Stimulated activated memory B cell treated with anti-CD40 and anti-IgM and Interleukin-4, amounts not matched to agents 10 μg/mL and 1 μg/mL and 100 μg/mL, for 72 hours (primary cell): ENCODE data around the gene THADA.
A peak's percentile ranks its signal among the peaks of the same experiment; 100 is the strongest.
"Not testable (repeated sequence)": the region's sequence is repeated elsewhere in the genome, so short reads cannot be mapped to it uniquely, and the experiment has no call there.

Experiments used
- ATAC-seq: fragments of 150-1000 bp; cut with Tn5 transposase; 2 replicates; pipeline ENCODE4 v1.10.0; 2021
- H3K27ac Mint-ChIP-seq: one replicate; pipeline ENCODE4 v1.8.0; 2022; ENCODE audit warnings: mild to moderate bottlenecking, mixed read lengths
- H3K27me3 Mint-ChIP-seq: one replicate; pipeline ENCODE4 v1.8.0; 2022; ENCODE audit warnings: mixed read lengths
- H3K36me3 Mint-ChIP-seq: one replicate; pipeline ENCODE4 v1.8.0; 2022; ENCODE audit warnings: mixed read lengths
- H3K4me1 Mint-ChIP-seq: one replicate; pipeline ENCODE4 v1.8.0; 2022; ENCODE audit warnings: mixed read lengths
- H3K4me3 Mint-ChIP-seq: one replicate; pipeline ENCODE4 v1.8.0; 2022; ENCODE audit warnings: mild to moderate bottlenecking, moderate library complexity, mixed read lengths
- H3K9me3 Mint-ChIP-seq: one replicate; pipeline ENCODE4 v1.8.0; 2022; ENCODE audit warnings: mixed read lengths

The THADA gene

DNA sequence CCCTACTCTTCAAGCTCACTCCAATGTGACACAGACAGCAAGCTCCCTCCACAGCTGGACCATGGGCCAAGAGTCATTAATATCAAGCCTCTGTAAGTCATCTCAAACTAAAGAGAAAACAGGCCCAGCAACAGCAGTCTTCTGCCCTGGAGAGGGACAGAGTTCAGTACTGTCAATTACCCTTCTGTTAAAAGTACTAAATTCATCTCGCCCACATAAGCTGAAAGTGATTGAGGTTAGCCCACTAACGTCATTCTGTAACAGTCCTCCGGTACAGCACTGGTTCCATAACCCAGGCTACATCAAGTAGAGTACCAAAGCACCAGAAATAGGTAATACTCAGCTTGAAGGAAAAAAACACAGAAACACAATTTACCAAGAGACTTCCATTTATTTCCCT is 25.9 kb downstream of the THADA start:
- ATAC-seq: peak; percentile 85
- H3K9me3 Mint-ChIP-seq: no peaks in the 10 kb centered on the region
- H3K4me3 Mint-ChIP-seq: no peak overlapping the region
- no peaks in the 10 kb centered on the region for H3K27me3 Mint-ChIP-seq
- peaks cover 22% of the 10 kb centered on the region for H3K4me1 Mint-ChIP-seq
- peak overlapping the region; percentile 44 for H3K27ac Mint-ChIP-seq
- H3K36me3 Mint-ChIP-seq: peaks cover 24% of the 10 kb centered on the region

DNA sequence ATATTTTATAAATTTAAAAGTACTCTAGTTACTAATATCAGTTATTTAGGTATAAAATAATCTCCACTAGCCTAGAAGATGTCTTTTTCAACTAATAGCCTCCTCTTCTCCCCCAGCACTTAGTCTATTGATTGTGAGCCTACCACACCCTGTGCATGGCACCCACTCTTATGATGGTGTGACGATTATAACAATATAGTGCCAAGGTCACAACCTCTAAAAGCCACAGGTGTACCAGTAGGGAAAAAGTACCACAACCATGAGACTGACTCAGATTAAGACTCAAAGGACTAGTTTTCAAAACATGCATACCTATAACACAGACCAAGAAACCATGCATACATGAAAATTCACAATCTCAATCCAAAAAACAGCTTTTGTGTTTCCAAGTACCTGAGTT is 27.6 kb downstream of the THADA start:
- Mint-ChIP-seq H3K4me1 (peaks cover 22% of the 10 kb centered on the region), H3K36me3 (peaks cover 34% of the 10 kb centered on the region), H3K27me3 (no peaks in the 10 kb centered on the region), H3K4me3 (no peak overlapping the region), H3K27ac (no peak overlapping the region), H3K9me3 (no peaks in the 10 kb centered on the region)
- no peak for ATAC-seq

DNA sequence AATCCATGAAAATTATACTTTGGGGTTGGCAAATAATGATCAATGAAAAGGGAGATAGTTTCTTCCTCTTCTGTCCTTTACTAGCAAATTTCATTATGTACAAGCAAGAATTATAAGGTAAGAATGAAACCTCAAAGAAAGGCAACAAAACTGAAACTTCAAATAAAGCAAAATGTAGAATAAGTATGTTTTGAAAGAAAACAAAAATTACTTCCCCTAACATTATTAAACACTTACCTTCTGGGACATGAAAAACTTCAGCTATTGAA is 29.4 kb downstream of the THADA start:
- Mint-ChIP-seq H3K9me3 (no peaks in the 10 kb centered on the region), H3K4me1 (peaks cover 29% of the 10 kb centered on the region), H3K4me3 (no peak overlapping the region), H3K27ac (peak overlapping the region; percentile 86), H3K36me3 (peaks cover 39% of the 10 kb centered on the region), H3K27me3 (no peaks in the 10 kb centered on the region)
- ATAC-seq: peak; percentile 59

DNA sequence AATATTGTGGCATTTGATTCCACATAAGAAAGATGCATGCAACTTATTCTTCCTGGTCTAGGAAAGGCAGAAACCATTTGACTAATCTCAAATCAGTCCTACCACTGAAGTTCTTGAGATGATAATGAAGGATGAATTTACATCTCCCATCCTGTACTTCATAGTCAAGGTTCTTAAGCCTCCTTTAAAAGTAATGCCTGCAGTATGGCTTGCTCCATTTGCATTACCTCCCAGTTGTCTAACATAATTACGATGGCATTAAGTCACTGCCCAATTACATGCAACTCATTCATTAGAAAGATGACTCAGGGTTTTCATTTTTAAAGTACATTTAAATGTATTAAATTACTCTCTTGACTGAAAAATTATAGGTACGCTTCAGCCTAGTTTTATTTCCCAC is 32.2 kb downstream of the THADA start:
- Mint-ChIP-seq H3K4me3 (no peak overlapping the region), H3K36me3 (peaks cover 42% of the 10 kb centered on the region), H3K27ac (no peak overlapping the region)

DNA sequence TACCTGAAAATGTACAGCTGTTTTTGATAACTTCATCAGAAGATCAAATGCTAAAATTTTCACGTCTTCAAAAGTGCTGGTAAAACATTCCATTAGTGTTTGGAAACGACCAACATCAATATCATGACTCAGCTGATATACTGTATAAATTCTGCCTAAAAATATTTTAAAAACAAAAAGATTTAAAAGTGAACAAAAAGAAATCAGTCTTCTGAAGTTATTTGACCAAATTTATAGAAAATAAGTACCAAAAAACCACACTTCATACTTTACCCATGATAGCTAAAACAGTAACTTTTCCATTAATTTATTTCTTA is 35.6 kb downstream of the THADA start:
- Mint-ChIP-seq H3K4me1 (peaks cover 15% of the 10 kb centered on the region), H3K27me3 (no peaks in the 10 kb centered on the region), H3K4me3 (no peak overlapping the region), H3K36me3 (peaks cover 58% of the 10 kb centered on the region), H3K27ac (no peak overlapping the region), H3K9me3 (no peaks in the 10 kb centered on the region)
- ATAC-seq: no peak

More for the DNA sequence above, 32.2 kb downstream of the THADA start:
- no peaks in the 10 kb centered on the region for H3K9me3 Mint-ChIP-seq
- no peak for ATAC-seq
- no peaks in the 10 kb centered on the region for H3K27me3 Mint-ChIP-seq
- H3K4me1 Mint-ChIP-seq: peaks cover 33% of the 10 kb centered on the region

DNA sequence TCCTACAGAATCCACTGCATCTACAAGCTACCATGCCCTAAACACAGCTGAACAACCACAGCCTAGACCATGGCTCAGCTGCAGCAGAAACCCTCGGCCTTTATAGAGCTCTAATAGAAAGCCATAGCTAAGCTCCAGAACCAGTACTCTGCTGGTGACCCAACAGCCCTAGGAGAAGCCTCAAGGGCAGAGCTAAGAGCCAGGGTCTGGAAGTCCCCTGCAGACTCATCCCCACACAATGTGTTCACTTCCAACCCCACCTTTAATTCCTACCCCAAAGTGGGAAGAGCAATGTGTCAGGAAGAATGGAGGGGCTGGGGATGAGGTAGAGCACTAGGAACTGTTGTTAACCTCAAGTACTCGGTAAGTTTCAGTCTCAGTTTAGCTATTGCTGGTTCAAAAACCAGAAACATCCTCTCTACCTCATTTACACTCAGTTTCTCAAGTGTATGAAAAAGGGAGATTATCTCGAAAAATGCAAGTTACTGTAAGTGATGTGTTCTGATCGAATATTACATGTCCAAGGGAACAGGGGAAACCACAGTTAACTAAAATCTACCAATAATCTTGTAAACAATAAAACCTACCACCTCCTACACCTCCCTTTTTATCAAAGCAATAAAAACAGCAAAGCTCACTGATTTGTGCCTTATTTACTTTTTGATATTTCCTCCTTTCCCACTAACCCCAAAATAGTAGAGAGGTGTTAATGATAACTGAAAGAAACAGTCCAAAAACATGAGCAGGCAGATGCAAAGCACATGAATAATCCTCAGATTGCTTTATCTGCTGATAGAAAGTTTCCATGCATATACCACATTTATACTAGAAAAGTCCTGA is 36.2 kb downstream of the THADA start:
- Mint-ChIP-seq H3K27me3 (no peaks in the 10 kb centered on the region), H3K4me1 (peaks cover 15% of the 10 kb centered on the region), H3K4me3 (no peak overlapping the region), H3K9me3 (no peaks in the 10 kb centered on the region), H3K36me3 (peaks cover 58% of the 10 kb centered on the region), H3K27ac (peak overlapping the region; percentile 55)
- peak; percentile 36 for ATAC-seq

DNA sequence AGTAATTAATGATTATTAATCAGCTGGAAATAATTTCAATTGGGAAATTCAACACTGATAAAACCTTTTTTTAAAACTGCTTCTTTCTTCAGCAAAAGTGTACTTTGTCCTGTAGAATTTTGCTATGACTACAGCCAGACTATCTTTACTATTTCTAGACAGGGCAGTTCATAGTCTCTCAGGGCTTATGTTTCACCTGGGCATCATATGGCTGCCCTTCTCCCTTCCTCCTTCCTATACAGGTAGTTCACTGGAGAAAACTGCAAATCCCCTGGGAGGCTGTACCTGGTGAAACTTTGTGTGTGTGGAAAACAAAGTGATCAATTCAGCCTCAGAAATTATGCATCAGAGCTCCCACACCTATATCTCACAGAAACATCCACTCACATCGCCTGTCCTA is 38.6 kb downstream of the THADA start:
- Mint-ChIP-seq H3K4me3 (no peak overlapping the region), H3K27ac (no peak overlapping the region)
- no peak for ATAC-seq

DNA sequence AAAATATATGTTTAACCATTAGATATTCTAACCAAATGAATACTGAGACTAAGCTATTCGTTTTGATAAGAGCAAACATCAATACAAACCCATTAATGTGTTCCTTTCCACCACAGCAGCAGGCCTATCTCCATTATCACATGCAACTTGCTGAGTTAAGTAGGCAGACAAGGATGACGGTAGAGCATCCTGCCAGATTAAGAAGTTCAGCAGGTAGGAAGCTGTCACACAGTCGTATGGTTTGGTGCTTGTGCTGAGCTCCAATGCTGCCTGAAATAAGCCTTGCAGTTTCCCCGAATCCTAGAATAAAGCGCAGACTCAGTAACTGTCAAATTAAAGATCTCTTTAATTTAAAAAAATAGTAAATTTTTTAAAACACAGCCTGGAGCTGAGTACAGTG is 39.6 kb downstream of the THADA start:
- Mint-ChIP-seq H3K27me3 (no peaks in the 10 kb centered on the region), H3K4me3 (no peak overlapping the region), H3K4me1 (peaks cover 8% of the 10 kb centered on the region), H3K9me3 (no peaks in the 10 kb centered on the region), H3K36me3 (peaks cover 48% of the 10 kb centered on the region), H3K27ac (no peak overlapping the region)
- no peak for ATAC-seq

More for the DNA sequence above, 38.6 kb downstream of the THADA start:
- Mint-ChIP-seq H3K9me3 (no peaks in the 10 kb centered on the region), H3K4me1 (peaks cover 13% of the 10 kb centered on the region), H3K36me3 (peaks cover 55% of the 10 kb centered on the region), H3K27me3 (no peaks in the 10 kb centered on the region)

DNA sequence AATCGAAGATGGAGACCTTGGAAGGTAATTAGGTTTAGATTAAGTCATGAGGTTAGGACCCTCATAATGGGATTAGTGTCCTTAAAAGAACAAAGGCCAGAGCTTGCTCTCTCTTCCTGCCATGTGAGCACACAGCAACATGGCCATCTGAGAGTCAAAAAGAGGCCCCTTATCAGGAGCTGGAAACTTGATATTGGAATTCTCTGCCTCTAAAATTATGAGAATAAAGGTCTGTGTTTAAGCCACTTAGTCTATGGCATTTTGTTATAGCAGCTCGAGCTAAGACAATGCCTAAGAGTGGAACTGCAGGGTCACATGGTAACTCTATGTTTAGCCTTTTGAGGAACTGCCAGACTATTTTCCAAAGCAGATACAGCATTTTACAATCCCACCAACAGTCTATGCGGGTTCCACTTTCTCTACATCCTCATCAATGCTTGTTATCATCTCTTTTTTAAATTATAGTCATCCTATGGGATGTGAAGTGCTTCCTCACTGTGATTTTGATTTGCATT is 42.4 kb downstream of the THADA start:
- no peak overlapping the region for H3K27ac Mint-ChIP-seq
- ATAC-seq: no peak
- H3K27me3 Mint-ChIP-seq: no peaks in the 10 kb centered on the region
- H3K4me1 Mint-ChIP-seq: no peaks in the 10 kb centered on the region
- H3K36me3 Mint-ChIP-seq: peaks cover 59% of the 10 kb centered on the region
- H3K4me3 Mint-ChIP-seq: no peak overlapping the region
- no peaks in the 10 kb centered on the region for H3K9me3 Mint-ChIP-seq

DNA sequence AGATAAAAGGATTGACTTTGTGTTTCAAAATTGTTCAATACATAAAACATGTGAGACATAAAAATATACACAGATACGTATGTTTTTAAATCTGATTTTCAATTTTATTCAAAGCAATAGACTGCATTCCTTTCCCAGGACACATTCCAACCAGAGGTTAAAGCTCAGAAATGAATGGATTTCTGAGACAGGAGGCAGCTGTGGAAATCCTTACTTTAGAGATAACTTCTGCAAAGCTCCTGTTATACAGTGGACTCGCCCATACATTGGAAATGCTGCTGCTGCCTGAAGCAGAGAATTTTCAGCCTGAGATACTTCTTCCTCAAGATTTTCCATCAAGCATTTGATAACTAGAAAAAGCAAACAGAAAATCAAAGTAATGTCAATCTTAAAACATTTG is 43.8 kb downstream of the THADA start:
- ATAC-seq: no peak
- no peak overlapping the region for H3K27ac Mint-ChIP-seq
- no peak overlapping the region for H3K4me3 Mint-ChIP-seq
- H3K36me3 Mint-ChIP-seq: peaks cover 61% of the 10 kb centered on the region
- no peaks in the 10 kb centered on the region for H3K9me3 Mint-ChIP-seq
- no peaks in the 10 kb centered on the region for H3K4me1 Mint-ChIP-seq
- no peaks in the 10 kb centered on the region for H3K27me3 Mint-ChIP-seq

DNA sequence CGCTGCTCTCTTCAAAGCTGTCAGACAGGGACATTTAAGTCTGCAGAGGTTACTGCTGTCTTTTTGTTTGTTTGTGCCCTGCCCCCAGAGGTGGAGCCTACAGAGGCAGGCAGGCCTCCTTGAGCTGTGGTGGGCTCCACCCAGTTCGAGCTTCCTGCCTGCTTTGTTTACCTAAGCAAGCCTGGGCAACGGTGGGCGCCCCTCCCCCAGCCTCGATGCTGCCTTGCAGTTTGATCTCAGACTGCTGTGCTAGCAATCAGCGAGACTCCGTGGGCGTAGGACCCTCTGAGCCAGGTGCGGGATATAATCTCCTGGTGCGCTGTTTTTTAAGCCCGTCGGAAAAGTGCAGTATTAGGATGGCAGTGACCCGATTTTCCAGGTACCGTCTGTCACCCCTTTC is 47.5 kb downstream of the THADA start:
- peaks cover 40% of the 10 kb centered on the region for H3K36me3 Mint-ChIP-seq
- H3K4me3 Mint-ChIP-seq, H3K9me3 Mint-ChIP-seq, H3K4me1 Mint-ChIP-seq, H3K27ac Mint-ChIP-seq, ATAC-seq, H3K27me3 Mint-ChIP-seq: not testable (repeated sequence)

DNA sequence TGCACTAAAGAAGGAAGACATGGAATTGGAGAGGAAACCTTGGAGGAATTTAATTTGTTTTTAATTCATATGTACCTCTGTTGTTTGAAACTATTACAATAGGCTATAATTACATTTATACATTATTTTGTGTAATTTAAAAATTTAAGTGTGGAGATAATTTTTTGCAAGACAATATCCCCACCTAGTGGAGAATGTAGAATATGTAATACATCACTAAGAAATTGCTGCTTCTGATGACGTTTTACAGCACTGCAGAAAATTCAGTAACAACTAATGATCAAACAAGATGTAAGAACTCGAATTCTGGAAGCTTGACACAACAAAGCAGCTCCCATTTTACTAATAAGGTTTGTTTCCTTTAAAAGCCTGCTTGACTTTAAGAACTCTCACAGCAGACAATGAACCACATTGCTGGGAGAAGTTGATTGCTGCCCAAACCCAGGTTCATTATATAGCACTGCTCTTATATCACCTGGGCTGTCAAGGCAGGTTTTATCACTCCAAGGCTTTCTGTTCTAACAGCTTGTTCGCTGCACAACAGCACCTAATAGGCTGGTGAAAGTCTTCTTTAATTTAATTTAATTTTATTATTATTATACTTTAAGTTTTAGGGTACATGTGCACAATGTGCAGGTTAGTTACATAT is 53.4 kb downstream of the THADA start:
- Mint-ChIP-seq H3K36me3 (peaks cover 13% of the 10 kb centered on the region), H3K9me3 (no peaks in the 10 kb centered on the region)

DNA sequence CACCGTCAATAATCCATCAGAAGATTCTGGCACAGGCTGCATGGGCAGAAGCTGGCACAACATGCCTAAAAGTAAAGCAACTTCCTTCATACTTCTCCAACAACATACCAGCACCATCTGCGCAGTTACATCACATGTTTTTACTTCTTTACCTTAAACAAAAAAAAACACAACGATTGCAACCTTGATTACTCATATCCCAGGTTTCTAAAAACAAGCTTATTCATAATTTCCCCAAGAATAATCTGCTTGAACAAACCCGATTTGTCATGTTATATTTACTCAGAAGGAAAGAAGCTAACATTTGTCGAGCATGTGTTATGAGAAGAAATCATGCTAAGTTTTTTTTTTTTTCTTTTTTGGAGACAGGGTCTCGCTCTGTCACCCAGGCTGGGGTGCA is 54.7 kb downstream of the THADA start:
- Mint-ChIP-seq H3K4me1 (peaks cover 23% of the 10 kb centered on the region), H3K9me3 (no peaks in the 10 kb centered on the region), H3K4me3 (no peak overlapping the region), H3K27ac (no peak overlapping the region), H3K36me3 (peaks cover 10% of the 10 kb centered on the region), H3K27me3 (no peaks in the 10 kb centered on the region)
- ATAC-seq: no peak

More for the DNA sequence above, 53.4 kb downstream of the THADA start:
- ATAC-seq: no peak
- H3K27ac Mint-ChIP-seq: no peak overlapping the region
- no peak overlapping the region for H3K4me3 Mint-ChIP-seq
- H3K4me1 Mint-ChIP-seq: peaks cover 17% of the 10 kb centered on the region
- no peaks in the 10 kb centered on the region for H3K27me3 Mint-ChIP-seq

DNA sequence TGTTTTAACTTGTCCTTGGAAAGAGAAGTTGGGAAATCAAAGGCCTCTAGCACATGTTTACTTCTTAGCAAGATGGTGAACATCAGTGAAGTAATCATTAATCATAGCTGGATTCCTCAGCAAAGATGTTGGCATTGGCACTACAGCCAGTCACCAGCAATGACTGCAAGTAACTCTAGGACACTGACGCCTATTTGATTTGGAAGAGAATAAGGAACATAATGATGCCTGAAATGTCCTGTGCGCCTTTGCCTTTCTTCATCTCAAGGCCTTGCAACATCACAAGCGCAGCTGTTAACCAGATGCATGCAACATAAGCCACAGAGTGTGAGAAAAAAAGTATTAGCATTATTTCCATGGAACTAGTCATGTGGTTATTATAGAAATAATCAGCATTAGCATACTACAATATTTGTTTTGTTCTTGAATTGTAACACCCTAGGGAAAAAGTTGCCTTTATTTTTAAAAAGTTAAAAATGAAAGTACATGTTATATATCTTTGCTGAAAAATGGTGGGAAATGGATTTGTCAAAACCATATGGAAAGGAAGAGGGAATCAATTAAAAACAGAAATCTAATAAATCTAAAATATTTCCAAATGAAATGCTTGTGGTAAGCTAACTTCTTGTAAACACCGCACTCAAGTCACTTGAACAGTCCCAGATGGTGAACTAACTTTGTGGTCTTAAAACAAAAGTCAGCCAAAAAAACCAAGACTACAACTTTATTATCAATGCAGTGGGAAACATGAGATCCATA is 55.6 kb downstream of the THADA start:
- Mint-ChIP-seq H3K4me1 (peaks cover 23% of the 10 kb centered on the region), H3K27ac (no peak overlapping the region), H3K27me3 (no peaks in the 10 kb centered on the region), H3K36me3 (peaks cover 13% of the 10 kb centered on the region), H3K4me3 (no peak overlapping the region), H3K9me3 (no peaks in the 10 kb centered on the region)
- ATAC-seq: no peak

DNA sequence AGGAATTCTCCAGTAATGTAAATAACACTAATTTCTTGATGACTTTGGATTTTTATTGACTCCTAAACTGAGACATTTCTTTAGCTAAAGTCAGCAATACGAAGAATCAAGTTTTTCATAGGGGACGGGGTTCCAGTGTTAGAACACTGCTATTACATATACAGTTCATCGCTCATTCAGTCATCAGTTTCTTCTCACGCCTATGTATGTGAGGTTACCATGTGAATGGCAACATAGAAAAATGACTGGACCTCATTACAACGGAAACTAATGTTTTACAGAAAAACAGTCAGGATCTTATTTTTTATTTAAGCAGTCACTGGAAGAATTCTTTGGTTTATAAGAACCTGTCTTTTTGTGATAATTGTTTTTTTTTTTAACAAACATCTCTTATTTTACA is 56.4 kb downstream of the THADA start:
- H3K4me3 Mint-ChIP-seq: no peak overlapping the region
- no peaks in the 10 kb centered on the region for H3K9me3 Mint-ChIP-seq
- H3K36me3 Mint-ChIP-seq: peaks cover 21% of the 10 kb centered on the region
- ATAC-seq: no peak
- H3K27me3 Mint-ChIP-seq: no peaks in the 10 kb centered on the region
- H3K27ac Mint-ChIP-seq: no peak overlapping the region
- H3K4me1 Mint-ChIP-seq: peaks cover 23% of the 10 kb centered on the region
